Measurements from ENCODE around the gene IPO4. TPM values are rescaled to one million over a fixed set of nuclear protein-coding genes. Genes with fewer than 3 reads are reported as not detected.

The IPO4 gene
- total RNA-seq, 4 donors from 2014 or later, result 12.1 to 60.0 (median 17.3) TPM

- no peak for TF ChIP-seq CTCF (IDR thresholded peaks at IDR 0.05; ENCODE audit: low read depth)
Measured at GRCh38 chr14:24160850-24161804, 27.5 kb downstream of the IPO4 start, which contains the start of gene IRF9. IRF9 (plus strand) TSS chr14:24161265; CDS start chr14:24162145, 880 bp downstream.

GRCh38 chr14:24160499-24160849, 28.1 kb downstream of the IPO4 start:
- TF ChIP-seq CTCF (IDR thresholded peaks at IDR 0.05; ENCODE audit: low read depth), result no peak

GRCh38 chr14:24159777-24160498, 28.7 kb downstream of the IPO4 start:
- no peak for TF ChIP-seq CTCF (IDR thresholded peaks at IDR 0.05; ENCODE audit: low read depth)

GRCh38 chr14:24157331-24157730, 31.3 kb downstream of the IPO4 start:
- no peak for TF ChIP-seq CTCF (IDR thresholded peaks at IDR 0.05; ENCODE audit: low read depth)

GRCh38 chr14:24156840-24157239, 31.8 kb downstream of the IPO4 start:
- no peak for TF ChIP-seq CTCF (IDR thresholded peaks at IDR 0.05; ENCODE audit: low read depth)

GRCh38 chr14:24155100-24155499, 33.5 kb downstream of the IPO4 start:
- TF ChIP-seq CTCF (IDR thresholded peaks at IDR 0.05; ENCODE audit: low read depth), result no peak

Data from subcutaneous adipose tissue (tissue), 4 donors.